ENCODE measurements around the gene ADCY5. TPM values are rescaled to one million over a fixed set of nuclear protein-coding genes. Genes with fewer than 3 reads are reported as not detected.
"Not testable (repeated sequence)": the region's sequence is repeated elsewhere in the genome, so short reads cannot be mapped to it uniquely, and the experiment has no call there.

ADCY5 gene
- total RNA-seq, result 1 to 10 TPM; 5.6 to 7.8 TPM

- Histone ChIP-seq H3K9me3 (no peaks in the 10 kb centered on the region), H3K9ac (ENCODE audit: low read depth in 2 of 2, low read length in 2 of 2) (peak within 1 kb of the TSS in 1 of 2 donors; percentile 65), H3K27me3 (peaks cover 26% of the 10 kb centered on the region), H3K4me1 (peaks cover 6% of the 10 kb centered on the region), H3K36me3 (no peaks in the 10 kb centered on the region), H3K27ac (peak within 1 kb of the TSS; percentile 44), H3K4me3 (peak within 1 kb of the TSS; percentile 55)
- TF ChIP-seq, protein P1, sequence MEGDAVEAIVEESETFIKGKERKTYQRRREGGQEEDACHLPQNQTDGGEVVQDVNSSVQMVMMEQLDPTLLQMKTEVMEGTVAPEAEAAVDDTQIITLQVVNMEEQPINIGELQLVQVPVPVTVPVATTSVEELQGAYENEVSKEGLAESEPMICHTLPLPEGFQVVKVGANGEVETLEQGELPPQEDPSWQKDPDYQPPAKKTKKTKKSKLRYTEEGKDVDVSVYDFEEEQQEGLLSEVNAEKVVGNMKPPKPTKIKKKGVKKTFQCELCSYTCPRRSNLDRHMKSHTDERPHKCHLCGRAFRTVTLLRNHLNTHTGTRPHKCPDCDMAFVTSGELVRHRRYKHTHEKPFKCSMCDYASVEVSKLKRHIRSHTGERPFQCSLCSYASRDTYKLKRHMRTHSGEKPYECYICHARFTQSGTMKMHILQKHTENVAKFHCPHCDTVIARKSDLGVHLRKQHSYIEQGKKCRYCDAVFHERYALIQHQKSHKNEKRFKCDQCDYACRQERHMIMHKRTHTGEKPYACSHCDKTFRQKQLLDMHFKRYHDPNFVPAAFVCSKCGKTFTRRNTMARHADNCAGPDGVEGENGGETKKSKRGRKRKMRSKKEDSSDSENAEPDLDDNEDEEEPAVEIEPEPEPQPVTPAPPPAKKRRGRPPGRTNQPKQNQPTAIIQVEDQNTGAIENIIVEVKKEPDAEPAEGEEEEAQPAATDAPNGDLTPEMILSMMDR (IDR thresholded peaks at IDR 0.05), result no peak
- intact Hi-C loops (cut with DNase I), result no loop called here
- peak; percentile 48 for DNase-seq
Observed at GRCh38 chr3:123448536-123449101, at the start of gene ADCY5. Gene ADCY5, minus strand, starts transcription at chr3:123449090. Its CDS starts 545 bp downstream, at chr3:123448545.

GRCh38 chr3:123493912-123494311, 45.0 kb upstream of the ADCY5 start:
- Histone ChIP-seq H3K4me1 (no peaks in the 10 kb centered on the region), H3K27me3 (no peaks in the 10 kb centered on the region), H3K9me3 (no peaks in the 10 kb centered on the region), H3K9ac (ENCODE audit: low read depth in 2 of 2, low read length in 2 of 2) (no peak overlapping the region), H3K27ac (no peak overlapping the region), H3K4me3 (no peak overlapping the region), H3K36me3 (no peaks in the 10 kb centered on the region)
- TF ChIP-seq, protein P1 (IDR thresholded peaks at IDR 0.05), result no peak
- DNase-seq, result no peak
- intact Hi-C loops (cut with DNase I), result no loop called here

DNA sequence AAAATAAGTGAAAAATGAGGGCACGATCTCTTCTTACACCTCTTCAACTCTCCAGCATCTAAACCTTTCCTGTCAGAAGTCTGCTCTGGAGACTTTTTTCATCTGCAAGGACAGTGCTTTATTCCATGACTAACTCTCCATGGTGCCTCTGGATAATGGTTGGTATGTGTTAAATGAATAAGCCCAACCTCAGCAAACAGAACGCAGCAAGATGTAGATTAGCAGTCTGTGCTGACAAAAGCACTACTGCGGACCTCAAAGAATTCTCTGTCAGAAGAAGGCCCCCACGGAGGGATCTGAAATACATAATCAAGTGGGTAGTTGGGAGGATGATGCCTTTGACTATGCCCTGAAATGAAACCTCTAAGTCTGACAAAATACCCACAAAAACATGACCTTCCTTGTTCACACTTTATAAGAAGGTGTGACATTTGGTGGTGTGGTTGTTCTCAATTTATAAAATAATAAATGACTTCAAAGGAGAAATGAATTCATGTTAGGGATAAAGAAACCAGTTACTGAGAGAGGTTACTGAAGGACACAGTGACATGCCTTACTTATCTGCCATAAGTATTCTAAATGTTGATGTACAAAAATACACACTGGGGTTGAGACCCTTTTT, 43.2 kb upstream of the ADCY5 start:
- intact Hi-C loops (cut with DNase I), result no loop called here
- no peak for DNase-seq
- H3K9me3 ChIP-seq, result no peaks in the 10 kb centered on the region
- TF ChIP-seq, protein P1 (IDR thresholded peaks at IDR 0.05), result no peak
- no peaks in the 10 kb centered on the region for H3K36me3 ChIP-seq
- H3K9ac ChIP-seq (ENCODE audit: low read depth in 2 of 2, low read length in 2 of 2), result no peak overlapping the region
- H3K4me1 ChIP-seq, result no peaks in the 10 kb centered on the region
- H3K4me3 ChIP-seq, result no peak overlapping the region
- no peak overlapping the region for H3K27ac ChIP-seq
- H3K27me3 ChIP-seq, result no peaks in the 10 kb centered on the region

DNA sequence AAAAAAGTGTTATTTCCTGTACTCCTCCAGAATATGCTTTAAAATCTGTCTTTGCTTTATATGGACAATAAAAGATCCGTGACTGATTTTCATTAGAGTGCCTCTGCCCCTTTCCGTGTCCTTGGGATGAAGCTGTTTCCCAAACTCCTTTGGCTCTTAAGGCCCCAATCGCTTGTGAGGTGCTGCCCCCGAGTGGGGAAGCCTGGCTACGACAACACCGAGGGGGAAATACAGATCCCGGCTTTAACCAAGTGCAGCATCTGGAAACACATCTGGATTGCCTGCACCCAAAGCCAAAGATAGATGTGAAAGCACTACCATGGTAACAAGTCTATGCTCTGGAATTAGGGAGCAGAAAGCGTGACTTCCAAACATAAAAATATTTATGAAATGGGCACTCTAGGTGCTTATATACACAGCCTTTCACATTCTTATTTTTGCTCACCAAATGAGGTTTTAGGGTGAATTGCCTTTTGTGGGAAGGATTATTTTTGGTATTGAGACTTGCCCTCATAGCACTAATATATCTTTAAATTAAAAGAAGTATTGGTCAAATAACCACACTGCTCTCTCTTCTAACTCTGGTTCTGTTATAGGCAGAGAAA, 40.6 kb upstream of the ADCY5 start:
- Histone ChIP-seq H3K27ac (no peak overlapping the region), H3K27me3 (no peaks in the 10 kb centered on the region), H3K4me1 (no peaks in the 10 kb centered on the region), H3K9me3 (no peaks in the 10 kb centered on the region), H3K36me3 (no peaks in the 10 kb centered on the region), H3K4me3 (no peak overlapping the region), H3K9ac (ENCODE audit: low read depth in 2 of 2, low read length in 2 of 2) (no peak overlapping the region)
- TF ChIP-seq, protein P1 (IDR thresholded peaks at IDR 0.05), result peak; percentile 79
- DNase-seq, result peak; percentile 77
- intact Hi-C loops (cut with DNase I), result loop anchor here (1.0 kb wide), 1 partner anchor 161 kb away; no protein-coding TSS in a partner anchor

DNA sequence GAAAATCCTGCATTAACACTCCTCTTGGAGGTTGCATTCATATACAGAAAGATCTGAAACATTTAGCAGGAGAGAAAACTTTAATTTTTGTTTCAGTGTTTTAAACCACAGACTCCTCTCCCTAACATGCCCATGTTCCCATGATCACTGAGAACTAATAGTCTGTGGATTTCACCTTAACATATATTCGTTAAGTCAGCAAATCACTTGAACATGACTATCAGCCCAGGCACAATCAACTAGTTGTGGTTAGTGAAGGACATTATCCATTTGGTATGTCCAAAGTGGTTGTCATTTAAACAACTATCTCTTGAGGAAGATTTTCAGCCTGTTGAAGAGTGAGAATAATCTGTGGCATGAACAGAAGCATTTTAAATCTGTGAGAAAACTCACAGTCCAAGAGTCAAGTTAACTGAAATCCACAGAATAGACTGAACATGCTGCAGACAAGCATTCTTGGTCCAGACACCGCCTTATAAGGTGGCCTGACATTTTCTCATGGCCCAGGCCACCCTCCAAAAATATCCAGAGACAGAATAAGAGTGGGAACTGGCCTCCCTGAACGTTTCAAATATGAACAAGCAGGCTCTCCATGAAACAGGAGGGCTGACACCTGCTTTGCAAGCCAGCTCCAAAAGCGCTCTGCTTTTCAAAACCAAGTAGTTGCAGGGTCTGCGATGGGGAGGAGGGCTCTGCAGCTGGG, 39.9 kb upstream of the ADCY5 start:
- Histone ChIP-seq H3K9ac (ENCODE audit: low read depth in 2 of 2, low read length in 2 of 2) (no peak overlapping the region), H3K36me3 (no peaks in the 10 kb centered on the region), H3K4me3 (no peak overlapping the region), H3K27ac (no peak overlapping the region), H3K9me3 (no peaks in the 10 kb centered on the region), H3K4me1 (no peaks in the 10 kb centered on the region), H3K27me3 (no peaks in the 10 kb centered on the region)
- DNase-seq, result no peak
- TF ChIP-seq, protein P1 (IDR thresholded peaks at IDR 0.05), result no peak
- intact Hi-C loops (cut with DNase I), result loop anchor here (1.0 kb wide), 1 partner anchor 160 kb away; no protein-coding TSS in a partner anchor

GRCh38 chr3:123487063-123487462, 38.2 kb upstream of the ADCY5 start:
- H3K27ac ChIP-seq; intact Hi-C loops (cut with DNase I); H3K4me1 ChIP-seq; H3K9ac ChIP-seq (ENCODE audit: low read depth in 2 of 2, low read length in 2 of 2); H3K9me3 ChIP-seq; H3K4me3 ChIP-seq; H3K36me3 ChIP-seq; DNase-seq; H3K27me3 ChIP-seq: not testable (repeated sequence)
